ENCODE data around the gene PARD3B.

DNA sequence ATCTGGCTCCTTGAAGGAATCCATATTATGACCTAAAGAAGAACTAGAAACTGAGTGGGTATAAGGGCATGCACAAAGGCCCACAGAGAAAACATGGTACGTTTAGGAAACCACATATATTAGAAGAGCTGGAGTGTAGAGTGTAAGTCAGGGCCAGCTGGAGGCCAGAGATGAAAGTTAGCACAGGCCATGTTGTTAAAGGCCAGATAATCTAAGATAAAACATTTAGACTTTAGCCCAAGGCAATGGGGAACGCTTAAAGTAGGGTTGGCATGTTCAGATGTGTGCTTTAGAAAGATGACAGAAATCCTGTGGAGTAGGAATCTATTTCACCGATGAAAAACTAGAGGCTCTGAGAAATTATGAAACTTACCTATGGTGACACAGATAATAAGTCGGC is 907.9 kb downstream of the PARD3B start:
- TF ChIP-seq POLR2A (IDR thresholded peaks at IDR 0.05): no peak
- TF ChIP-seq, protein P1, sequence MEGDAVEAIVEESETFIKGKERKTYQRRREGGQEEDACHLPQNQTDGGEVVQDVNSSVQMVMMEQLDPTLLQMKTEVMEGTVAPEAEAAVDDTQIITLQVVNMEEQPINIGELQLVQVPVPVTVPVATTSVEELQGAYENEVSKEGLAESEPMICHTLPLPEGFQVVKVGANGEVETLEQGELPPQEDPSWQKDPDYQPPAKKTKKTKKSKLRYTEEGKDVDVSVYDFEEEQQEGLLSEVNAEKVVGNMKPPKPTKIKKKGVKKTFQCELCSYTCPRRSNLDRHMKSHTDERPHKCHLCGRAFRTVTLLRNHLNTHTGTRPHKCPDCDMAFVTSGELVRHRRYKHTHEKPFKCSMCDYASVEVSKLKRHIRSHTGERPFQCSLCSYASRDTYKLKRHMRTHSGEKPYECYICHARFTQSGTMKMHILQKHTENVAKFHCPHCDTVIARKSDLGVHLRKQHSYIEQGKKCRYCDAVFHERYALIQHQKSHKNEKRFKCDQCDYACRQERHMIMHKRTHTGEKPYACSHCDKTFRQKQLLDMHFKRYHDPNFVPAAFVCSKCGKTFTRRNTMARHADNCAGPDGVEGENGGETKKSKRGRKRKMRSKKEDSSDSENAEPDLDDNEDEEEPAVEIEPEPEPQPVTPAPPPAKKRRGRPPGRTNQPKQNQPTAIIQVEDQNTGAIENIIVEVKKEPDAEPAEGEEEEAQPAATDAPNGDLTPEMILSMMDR (IDR thresholded peaks at IDR 0.05): no peak

Measured in lower leg skin (tissue), 3 donors.